SK-N-SH treated with all-trans-retinoic acid at 6 μM for 48 hours (cell line): ENCODE results near the gene CLOCK.

Source experiments
- ATAC-seq: fragments of 200-7000 bp; cut with Tn5 transposase; 3 replicates; pipeline ENCODE4 v1.9.1; 2020; ENCODE audit warnings: mild to moderate bottlenecking, moderate library complexity
- ARNTL ChIP-seq: fragments of 450-650 bp; formaldehyde crosslinking; IDR thresholded peaks from 2 replicates; pipeline ENCODE4 v1.5.0; 2020; ENCODE audit warnings: low read depth, mild to moderate bottlenecking, moderate library complexity, borderline replicate concordance
- BACH2 ChIP-seq: fragments of 250-450 bp; sonication (Bioruptor Pico); IDR thresholded peaks from 2 replicates; pipeline ENCODE4 v1.9.0; 2021; ENCODE audit warnings: mild to moderate bottlenecking, borderline replicate concordance
- CSDC2 ChIP-seq: fragments of 250-450 bp; sonication (Bioruptor Pico); IDR thresholded peaks from 2 replicates; pipeline ENCODE4 v1.5.0; 2020; ENCODE audit warnings: mild to moderate bottlenecking, moderate library complexity
- ESRRG ChIP-seq: fragments of 250-450 bp; sonication (Bioruptor Pico); IDR thresholded peaks from 2 replicates; pipeline ENCODE4 v1.6.1; 2021; ENCODE audit warnings: mild to moderate bottlenecking
- OSR1 ChIP-seq: fragments of 250-450 bp; sonication (Bioruptor Pico); IDR thresholded peaks from 2 replicates; pipeline ENCODE4 v1.8.0; 2022; ENCODE audit warnings: moderate library complexity, mild to moderate bottlenecking, inconsistent platforms
- PPARA ChIP-seq: fragments of 250-450 bp; sonication (Bioruptor Pico); IDR thresholded peaks from 2 replicates; pipeline ENCODE4 v1.5.0; 2020; ENCODE audit warnings: mild to moderate bottlenecking, borderline replicate concordance
- RARB ChIP-seq: fragments of 250-450 bp; sonication (Bioruptor Pico); IDR thresholded peaks from 2 replicates; pipeline ENCODE4 v1.8.0; 2021; ENCODE audit warnings: mild to moderate bottlenecking, moderate library complexity
- SNAI2 ChIP-seq: fragments of 250-450 bp; sonication (Bioruptor Pico); IDR thresholded peaks from 2 replicates; pipeline ENCODE4 v1.5.0; 2020; ENCODE audit warnings: mild to moderate bottlenecking, moderate library complexity
- TCF4 ChIP-seq: fragments of 250-450 bp; sonication (Bioruptor Pico); IDR thresholded peaks from 2 replicates; pipeline ENCODE4 v1.8.0; 2021; ENCODE audit warnings: mild to moderate bottlenecking, moderate library complexity, borderline replicate concordance
- TOX ChIP-seq: fragments of 250-450 bp; sonication (Bioruptor Pico); IDR thresholded peaks from 2 replicates; pipeline ENCODE4 v1.8.0; 2021; ENCODE audit warnings: mild to moderate bottlenecking, moderate library complexity, borderline replicate concordance
- ZC3H10 ChIP-seq: fragments of 250-450 bp; sonication (Bioruptor Pico); IDR thresholded peaks from 2 replicates; pipeline ENCODE4 v1.5.1; 2021; ENCODE audit warnings: mild to moderate bottlenecking, moderate library complexity
- ZFP3 ChIP-seq: fragments of 250-450 bp; sonication (Bioruptor Pico); IDR thresholded peaks from 2 replicates; pipeline ENCODE4 v1.5.0; 2020; ENCODE audit warnings: mild to moderate bottlenecking, moderate library complexity
- ZNF565 ChIP-seq: fragments of 450-650 bp; formaldehyde crosslinking; conservative IDR thresholded peaks from 2 replicates; pipeline ENCODE4 v1.5.0; 2020; ENCODE audit warnings: low read depth, mild to moderate bottlenecking, moderate library complexity
- ZNF8 ChIP-seq: fragments of 450-650 bp; formaldehyde crosslinking; IDR thresholded peaks from 2 replicates; pipeline ENCODE4 v1.5.0; 2020; ENCODE audit warnings: mild to moderate bottlenecking, moderate library complexity
- TF ChIP-seq, protein P1 (sequence below): fragments of 250-450 bp; sonication (Bioruptor Pico); IDR thresholded peaks from 2 replicates; pipeline ENCODE4 v1.5.0; 2020; ENCODE audit warnings: mild to moderate bottlenecking, moderate library complexity
- TF ChIP-seq, protein P2 (sequence below): fragments of 250-450 bp; sonication (Bioruptor Pico); IDR thresholded peaks from 2 replicates; pipeline ENCODE4 v1.8.0; 2020; ENCODE audit warnings: mild to moderate bottlenecking, moderate library complexity, borderline replicate concordance
- TF ChIP-seq, protein P3 (sequence below): fragments of 250-450 bp; sonication (Bioruptor Pico); IDR thresholded peaks from 2 replicates; pipeline ENCODE4 v1.5.1; 2020; ENCODE audit warnings: low read depth, mild to moderate bottlenecking, moderate library complexity
- TF ChIP-seq, protein P4 (sequence below): fragments of 250-450 bp; sonication (Bioruptor Pico); IDR thresholded peaks from 2 replicates; pipeline ENCODE4 v1.5.1; 2021; ENCODE audit warnings: mild to moderate bottlenecking, moderate library complexity
- TF ChIP-seq, protein P5 (sequence below): fragments of 250-450 bp; sonication (Bioruptor Pico); IDR thresholded peaks from 2 replicates; pipeline ENCODE4 v1.8.0; 2021; ENCODE audit warnings: low read depth, mild to moderate bottlenecking, moderate library complexity, borderline replicate concordance

The CLOCK gene

DNA sequence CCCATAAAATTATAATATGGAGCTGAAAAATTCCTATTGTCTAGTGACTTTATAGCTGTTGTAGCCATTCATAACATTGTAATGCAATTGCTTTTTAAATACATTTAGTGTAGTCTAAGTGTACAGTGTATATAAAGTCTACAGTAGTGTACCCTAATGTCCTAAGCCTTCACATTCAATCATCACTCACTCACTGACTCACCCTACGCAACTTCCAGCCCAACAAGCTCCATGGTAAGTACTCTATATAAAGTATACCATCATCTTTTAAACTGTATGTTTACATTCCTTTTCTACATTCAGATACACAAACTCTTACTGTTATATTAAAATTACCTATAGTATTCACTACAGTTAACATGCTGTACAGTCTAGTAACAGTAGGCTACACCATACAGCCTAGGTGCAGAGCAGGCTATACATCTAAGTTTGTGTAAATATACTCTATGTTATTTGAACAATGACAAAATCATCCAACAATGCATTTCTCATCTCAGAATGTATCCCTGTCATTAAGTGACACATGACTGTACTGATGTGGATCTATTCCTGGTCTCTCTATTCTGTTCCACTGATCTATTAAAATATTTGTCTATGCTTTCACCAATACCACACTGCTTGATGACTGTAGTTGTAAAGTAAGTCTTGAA, 33.7 kb downstream of the CLOCK start:
- no peak for TF ChIP-seq ZNF8
- TF ChIP-seq, protein P1, sequence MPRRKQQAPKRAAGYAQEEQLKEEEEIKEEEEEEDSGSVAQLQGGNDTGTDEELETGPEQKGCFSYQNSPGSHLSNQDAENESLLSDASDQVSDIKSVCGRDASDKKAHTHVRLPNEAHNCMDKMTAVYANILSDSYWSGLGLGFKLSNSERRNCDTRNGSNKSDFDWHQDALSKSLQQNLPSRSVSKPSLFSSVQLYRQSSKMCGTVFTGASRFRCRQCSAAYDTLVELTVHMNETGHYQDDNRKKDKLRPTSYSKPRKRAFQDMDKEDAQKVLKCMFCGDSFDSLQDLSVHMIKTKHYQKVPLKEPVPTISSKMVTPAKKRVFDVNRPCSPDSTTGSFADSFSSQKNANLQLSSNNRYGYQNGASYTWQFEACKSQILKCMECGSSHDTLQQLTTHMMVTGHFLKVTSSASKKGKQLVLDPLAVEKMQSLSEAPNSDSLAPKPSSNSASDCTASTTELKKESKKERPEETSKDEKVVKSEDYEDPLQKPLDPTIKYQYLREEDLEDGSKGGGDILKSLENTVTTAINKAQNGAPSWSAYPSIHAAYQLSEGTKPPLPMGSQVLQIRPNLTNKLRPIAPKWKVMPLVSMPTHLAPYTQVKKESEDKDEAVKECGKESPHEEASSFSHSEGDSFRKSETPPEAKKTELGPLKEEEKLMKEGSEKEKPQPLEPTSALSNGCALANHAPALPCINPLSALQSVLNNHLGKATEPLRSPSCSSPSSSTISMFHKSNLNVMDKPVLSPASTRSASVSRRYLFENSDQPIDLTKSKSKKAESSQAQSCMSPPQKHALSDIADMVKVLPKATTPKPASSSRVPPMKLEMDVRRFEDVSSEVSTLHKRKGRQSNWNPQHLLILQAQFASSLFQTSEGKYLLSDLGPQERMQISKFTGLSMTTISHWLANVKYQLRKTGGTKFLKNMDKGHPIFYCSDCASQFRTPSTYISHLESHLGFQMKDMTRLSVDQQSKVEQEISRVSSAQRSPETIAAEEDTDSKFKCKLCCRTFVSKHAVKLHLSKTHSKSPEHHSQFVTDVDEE (CRISPR knock-in tag), result no peak
- TF ChIP-seq, protein P2, sequence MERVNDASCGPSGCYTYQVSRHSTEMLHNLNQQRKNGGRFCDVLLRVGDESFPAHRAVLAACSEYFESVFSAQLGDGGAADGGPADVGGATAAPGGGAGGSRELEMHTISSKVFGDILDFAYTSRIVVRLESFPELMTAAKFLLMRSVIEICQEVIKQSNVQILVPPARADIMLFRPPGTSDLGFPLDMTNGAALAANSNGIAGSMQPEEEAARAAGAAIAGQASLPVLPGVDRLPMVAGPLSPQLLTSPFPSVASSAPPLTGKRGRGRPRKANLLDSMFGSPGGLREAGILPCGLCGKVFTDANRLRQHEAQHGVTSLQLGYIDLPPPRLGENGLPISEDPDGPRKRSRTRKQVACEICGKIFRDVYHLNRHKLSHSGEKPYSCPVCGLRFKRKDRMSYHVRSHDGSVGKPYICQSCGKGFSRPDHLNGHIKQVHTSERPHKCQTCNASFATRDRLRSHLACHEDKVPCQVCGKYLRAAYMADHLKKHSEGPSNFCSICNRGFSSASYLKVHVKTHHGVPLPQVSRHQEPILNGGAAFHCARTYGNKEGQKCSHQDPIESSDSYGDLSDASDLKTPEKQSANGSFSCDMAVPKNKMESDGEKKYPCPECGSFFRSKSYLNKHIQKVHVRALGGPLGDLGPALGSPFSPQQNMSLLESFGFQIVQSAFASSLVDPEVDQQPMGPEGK (CRISPR knock-in tag), result no peak
- TF ChIP-seq ESRRG (CRISPR knock-in tag), result no peak
- TF ChIP-seq, protein P3, sequence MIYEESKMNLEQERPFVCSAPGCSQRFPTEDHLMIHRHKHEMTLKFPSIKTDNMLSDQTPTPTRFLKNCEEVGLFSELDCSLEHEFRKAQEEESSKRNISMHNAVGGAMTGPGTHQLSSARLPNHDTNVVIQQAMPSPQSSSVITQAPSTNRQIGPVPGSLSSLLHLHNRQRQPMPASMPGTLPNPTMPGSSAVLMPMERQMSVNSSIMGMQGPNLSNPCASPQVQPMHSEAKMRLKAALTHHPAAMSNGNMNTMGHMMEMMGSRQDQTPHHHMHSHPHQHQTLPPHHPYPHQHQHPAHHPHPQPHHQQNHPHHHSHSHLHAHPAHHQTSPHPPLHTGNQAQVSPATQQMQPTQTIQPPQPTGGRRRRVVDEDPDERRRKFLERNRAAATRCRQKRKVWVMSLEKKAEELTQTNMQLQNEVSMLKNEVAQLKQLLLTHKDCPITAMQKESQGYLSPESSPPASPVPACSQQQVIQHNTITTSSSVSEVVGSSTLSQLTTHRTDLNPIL (CRISPR knock-in tag), result no peak
- TF ChIP-seq ZNF565, result no peak
- no peak for TF ChIP-seq CSDC2
- TF ChIP-seq PPARA (CRISPR knock-in tag), result no peak
- no peak for TF ChIP-seq SNAI2 (CRISPR knock-in tag)
- no peak for TF ChIP-seq OSR1
- TF ChIP-seq, protein P4, sequence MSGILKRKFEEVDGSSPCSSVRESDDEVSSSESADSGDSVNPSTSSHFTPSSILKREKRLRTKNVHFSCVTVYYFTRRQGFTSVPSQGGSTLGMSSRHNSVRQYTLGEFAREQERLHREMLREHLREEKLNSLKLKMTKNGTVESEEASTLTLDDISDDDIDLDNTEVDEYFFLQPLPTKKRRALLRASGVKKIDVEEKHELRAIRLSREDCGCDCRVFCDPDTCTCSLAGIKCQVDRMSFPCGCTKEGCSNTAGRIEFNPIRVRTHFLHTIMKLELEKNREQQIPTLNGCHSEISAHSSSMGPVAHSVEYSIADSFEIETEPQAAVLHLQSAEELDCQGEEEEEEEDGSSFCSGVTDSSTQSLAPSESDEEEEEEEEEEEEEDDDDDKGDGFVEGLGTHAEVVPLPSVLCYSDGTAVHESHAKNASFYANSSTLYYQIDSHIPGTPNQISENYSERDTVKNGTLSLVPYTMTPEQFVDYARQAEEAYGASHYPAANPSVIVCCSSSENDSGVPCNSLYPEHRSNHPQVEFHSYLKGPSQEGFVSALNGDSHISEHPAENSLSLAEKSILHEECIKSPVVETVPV (CRISPR knock-in tag), result no peak
- TF ChIP-seq, protein P5, sequence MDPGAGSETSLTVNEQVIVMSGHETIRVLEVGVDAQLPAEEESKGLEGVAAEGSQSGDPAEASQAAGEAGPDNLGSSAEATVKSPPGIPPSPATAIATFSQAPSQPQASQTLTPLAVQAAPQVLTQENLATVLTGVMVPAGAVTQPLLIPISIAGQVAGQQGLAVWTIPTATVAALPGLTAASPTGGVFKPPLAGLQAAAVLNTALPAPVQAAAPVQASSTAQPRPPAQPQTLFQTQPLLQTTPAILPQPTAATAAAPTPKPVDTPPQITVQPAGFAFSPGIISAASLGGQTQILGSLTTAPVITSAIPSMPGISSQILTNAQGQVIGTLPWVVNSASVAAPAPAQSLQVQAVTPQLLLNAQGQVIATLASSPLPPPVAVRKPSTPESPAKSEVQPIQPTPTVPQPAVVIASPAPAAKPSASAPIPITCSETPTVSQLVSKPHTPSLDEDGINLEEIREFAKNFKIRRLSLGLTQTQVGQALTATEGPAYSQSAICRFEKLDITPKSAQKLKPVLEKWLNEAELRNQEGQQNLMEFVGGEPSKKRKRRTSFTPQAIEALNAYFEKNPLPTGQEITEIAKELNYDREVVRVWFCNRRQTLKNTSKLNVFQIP (CRISPR knock-in tag), result no peak
- TF ChIP-seq RARB, result no peak
- ATAC-seq, result no peak

DNA sequence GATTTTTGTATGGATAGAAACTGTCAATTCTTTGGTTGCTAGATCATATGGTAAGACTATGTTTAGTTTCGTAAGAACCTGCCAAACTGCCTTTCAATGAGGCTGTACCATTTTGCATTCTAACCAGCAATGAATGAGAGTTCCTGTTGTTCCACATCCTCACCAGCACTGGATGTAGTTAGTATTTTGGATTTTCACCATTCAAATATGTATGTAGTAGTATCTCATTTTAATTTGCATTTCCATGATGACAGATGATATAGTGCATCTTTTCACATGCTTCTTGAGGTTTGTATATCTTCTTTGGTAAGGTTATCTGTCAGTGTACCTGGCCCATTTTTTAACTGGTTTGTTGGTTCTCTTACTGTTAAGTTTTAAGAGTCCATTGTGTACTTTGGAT, 34.6 kb downstream of the CLOCK start:
- ATAC-seq, result no peak
- no peak for TF ChIP-seq ESRRG (CRISPR knock-in tag)
- no peak for TF ChIP-seq TCF4
- no peak for TF ChIP-seq ZC3H10 (CRISPR knock-in tag)
- TF ChIP-seq ARNTL (CRISPR knock-in tag), result no peak
- no peak for TF ChIP-seq BACH2
- no peak for TF ChIP-seq RARB
- no peak for TF ChIP-seq ZFP3
- TF ChIP-seq, protein P2 (CRISPR knock-in tag), result no peak
- no peak for TF ChIP-seq TOX (CRISPR knock-in tag)
- TF ChIP-seq, protein P4 (CRISPR knock-in tag), result no peak
- TF ChIP-seq, protein P3 (CRISPR knock-in tag), result no peak
- TF ChIP-seq CSDC2, result no peak
- TF ChIP-seq, protein P5 (CRISPR knock-in tag), result no peak
